GM19372 (cell line): ENCODE data around the gene DNAJB1.

Source experiments
- ATAC-seq: cut with Tn5 transposase; IDR thresholded peaks from one replicate; pipeline ENCODE4 v1.9.1; 2021; ENCODE audit warnings: mild to moderate bottlenecking, low read depth, moderate library complexity; ENCODE audit not compliant: unreplicated experiment

DNAJB1 gene

GRCh38 chr19:14497228-14497921 lies 20.8 kb downstream of the DNAJB1 start:
- no peak for ATAC-seq

DNA sequence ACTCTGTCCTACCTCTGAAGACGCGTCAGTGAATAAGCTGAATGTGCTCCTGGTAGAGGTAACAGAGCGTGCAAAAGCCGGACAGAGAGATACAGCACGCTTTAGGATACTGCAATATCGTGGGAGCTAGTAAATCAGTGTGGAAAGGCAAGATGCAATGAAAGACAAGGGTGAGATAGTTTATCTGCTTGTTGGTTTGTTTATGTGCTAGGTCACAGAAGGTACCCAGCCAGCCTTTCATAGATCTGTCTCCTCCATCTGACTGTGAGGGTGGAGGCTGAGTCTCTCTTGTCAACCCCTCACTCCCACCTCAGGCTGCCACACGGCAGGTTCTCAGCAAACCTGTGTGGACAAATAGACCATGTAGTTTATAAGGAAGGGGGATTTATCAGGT lies 21.4 kb downstream of the DNAJB1 start:
- no peak for ATAC-seq

GRCh38 chr19:14496029-14496833 lies 22.0 kb downstream of the DNAJB1 start, which contains the start of gene GIPC1:
Gene GIPC1, minus strand, starts transcription at chr19:14496127. Its CDS starts 13,151 bp downstream, at chr19:14482976.
- ATAC-seq = peak; percentile 70

GRCh38 chr19:14495672-14496028 lies 22.5 kb downstream of the DNAJB1 start:
- no peak for ATAC-seq

DNA sequence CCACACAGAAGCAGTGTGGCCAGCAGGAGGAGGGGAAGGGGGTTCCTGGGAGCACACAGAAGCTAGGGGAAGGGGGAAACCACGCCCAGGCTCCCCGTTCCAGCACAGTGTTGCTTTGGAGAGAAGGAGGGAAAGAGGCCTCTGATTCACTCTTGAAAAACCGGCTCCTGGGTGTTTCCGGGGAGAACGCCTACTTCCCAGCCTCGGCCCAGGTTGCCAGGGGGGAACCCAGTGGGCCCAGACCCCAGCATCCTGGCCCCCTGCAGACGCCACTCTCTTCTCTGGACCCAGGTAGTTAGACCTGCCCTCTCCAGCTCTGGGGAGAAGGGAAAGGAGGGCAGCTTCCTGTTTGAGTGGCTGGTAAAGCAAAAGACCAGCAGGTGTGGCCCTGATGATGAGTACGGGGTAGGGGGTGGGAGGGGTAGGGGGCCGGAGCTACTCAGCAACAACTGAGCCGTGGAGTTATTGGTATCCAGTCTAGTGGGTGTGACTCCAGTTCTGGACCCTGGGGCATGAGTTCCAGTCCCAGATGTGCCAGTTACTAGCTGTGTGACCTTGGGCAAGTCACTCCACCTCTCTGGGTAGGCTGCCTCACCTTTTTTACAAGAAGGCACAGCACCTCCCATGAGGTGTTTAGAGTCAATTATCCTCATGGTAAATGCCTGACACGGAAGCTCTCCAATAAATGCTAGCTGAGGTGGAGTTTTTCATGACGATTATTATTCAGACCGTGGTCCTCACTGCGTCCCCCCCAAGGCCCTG lies 23.1 kb downstream of the DNAJB1 start:
- no peak for ATAC-seq

GRCh38 chr19:14494411-14494810 lies 23.8 kb downstream of the DNAJB1 start:
- no peak for ATAC-seq

- no peak for ATAC-seq
Observed at GRCh38 chr19:14492756-14493337, 25.4 kb downstream of the DNAJB1 start.

DNA sequence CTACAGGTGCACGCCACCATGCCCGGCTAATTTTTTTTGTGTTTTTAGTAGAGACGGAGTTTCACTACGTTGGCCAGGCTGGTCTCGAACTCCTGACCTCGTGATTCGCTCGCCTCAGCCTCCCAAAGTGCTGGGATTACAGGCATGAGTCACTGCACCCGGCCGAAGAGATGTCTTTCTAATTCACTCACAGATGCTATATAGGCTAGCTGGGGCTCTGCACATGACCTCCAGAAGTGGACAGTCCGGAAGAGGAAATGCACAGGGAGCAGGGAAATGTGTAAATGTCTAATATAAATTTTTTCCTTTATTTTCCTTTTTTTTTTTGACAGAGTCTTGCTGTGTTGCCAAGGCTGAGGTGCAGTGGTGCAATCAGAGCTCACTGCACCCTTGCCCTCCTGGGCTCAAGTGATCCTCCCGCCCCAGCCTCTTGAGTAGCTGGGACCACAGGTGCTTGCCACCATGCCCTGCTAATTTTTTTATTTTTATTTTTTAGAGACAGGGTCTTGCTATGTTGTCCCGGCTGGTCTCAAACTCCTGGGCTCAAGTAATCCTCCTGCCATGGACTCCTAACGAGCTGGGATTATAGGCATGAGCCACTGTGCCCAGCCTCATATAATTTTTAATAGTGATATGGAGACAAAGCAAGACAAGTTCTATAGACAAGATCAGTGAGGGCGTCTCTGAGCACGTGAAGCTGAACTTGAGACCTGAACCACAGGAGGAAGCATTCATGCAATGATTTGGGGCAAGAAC lies 30.6 kb downstream of the DNAJB1 start:
- no peak for ATAC-seq

DNA sequence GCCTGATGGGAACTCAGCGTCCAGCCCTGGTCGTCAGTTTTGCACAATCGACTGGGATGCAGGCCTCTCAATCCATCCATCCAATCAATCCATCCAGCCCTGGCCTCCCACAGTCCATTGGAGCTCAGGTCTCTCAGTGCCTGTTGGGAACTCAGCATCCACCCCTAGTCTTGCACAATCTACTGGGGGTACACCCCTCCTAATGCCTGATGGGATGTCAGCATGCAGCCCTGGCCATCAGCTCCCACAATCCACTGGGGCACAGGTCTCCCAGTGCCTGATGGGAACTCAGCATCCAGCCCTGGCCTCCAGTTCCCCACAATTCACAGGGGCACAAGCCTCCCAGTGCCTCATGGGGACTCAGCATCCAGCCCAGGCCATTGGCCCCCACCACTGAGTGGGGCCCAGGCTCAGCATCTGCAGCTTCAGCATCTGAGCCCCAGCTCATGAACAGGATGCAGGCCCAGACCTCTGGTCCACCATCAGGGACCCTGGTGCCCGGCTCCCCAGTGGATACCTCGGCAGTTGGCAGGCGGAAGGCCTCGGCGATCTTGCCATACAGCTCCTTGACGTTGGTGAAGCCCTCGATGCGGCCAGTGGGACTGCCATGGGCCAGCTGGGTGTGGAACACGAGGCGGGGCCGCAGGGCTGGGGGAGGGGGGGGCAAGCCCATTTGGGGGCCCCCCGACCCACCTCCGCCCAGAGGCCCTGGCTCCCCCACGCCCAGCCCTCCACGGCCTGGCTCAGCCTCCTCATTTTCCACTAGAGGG lies 35.8 kb downstream of the DNAJB1 start:
- no peak for ATAC-seq

DNA sequence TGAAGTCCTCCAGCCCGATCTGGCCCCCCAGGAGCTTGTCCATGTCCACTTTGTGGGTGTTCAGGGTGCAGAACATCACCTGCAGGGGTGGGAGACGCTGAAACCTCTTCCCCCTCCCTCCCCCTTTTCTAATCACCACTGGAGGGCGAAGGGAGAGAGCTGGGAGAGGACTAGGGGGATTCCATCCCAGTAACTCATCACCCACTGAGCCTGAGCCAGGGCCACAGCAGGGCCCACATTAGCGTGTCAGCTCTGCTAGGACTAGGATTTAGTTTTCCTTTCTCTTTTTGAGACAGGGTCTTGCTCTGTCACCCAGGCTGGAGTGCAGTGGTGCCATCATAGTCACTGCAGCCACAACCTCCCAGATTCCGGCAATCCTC lies 37.5 kb downstream of the DNAJB1 start:
- no peak for ATAC-seq

DNA sequence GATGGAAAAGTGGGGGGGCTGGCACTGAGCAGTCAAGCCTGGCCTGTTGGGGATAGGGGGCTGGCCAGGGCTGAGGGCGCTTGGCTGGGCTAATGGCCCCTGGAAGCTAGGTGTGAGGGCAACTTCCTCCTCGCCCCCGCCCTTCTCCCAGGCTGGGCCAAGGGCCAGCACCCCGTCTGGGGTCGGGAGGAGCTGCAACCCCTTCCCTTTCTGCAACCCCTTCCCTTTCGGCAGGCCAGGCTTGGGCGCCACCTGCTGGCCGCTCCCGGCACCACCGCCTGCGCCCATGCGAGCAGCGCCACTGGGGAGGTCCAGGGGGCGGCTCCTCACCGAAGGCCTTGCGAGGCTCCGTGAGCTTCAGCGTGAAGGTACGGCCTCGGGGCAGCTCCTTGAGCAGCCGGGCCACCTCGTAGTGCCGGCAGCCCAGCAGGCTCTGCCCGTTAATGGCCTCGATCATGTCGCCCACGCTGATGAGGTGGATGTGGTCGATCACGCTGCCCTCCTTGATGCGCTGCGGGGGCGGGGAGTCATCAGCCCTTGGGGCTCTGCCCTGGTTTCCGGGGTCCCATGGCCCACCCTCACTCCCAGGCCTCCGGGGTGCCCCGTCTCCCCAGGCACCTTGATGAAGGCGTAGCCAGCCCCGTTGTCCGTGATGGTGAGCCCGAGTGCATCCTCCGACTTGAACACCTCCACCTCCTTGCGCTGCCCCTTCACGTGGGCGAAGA lies 38.1 kb downstream of the DNAJB1 start:
- no peak for ATAC-seq

GRCh38 chr19:14479309-14479974 lies 38.8 kb downstream of the DNAJB1 start:
- no peak for ATAC-seq

DNA sequence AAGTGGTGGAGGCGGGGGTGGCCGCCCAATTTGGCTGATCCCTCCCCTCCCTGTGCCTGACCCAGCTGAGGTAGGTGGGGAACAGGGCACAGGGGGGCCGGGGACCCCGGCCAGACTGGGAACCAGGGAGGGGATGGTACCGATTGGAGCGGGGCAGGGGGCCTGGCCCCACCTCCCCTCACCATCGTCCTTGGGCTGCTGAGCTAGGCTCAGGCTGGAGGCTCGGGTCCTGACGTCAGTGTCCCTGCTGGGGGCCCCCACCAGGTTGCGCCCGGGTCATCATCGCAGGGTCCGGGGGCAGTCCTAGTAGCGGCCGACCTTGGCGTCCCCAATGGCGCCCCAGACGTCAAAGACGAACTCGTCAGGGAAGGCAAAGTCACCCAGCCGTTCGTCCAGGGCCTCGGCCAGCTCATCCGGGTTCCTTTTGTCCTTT lies 40.1 kb downstream of the DNAJB1 start:
- no peak for ATAC-seq

- no peak for ATAC-seq
Observed at GRCh38 chr19:14477418-14478112, 40.6 kb downstream of the DNAJB1 start.

DNA sequence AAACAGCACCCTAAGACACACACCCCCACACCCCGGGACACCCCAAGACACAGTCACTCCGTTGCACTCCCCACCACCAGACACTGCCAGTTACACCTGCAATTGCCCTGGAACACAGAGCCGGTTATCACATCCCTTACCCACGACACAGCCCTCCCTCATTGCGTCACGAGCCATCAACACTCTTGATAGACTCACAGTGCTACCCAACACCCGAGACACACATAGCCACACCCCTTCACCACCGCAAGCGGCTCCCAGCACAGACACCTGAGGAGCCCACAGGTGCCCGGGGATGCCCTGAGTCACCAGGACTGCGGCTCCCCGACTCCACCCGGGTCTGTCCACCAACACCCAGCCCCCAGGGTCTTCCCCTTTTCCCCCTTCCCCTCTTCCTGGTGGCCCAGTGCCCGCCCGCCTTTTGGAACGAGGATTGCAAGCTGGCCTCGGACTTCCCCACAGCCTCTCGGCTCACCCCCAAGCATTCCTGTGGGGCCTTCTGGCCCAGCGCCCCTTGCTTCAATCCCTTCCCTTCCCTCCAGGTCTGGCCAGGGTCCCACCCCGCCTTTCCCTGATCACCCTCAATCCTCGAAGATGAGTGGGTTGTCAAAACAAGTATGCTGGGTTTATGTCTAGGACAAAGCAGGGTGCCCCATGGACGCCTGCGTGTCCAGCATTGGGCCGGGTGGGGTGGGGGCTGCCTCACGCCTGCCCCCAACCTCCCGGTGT lies 41.4 kb downstream of the DNAJB1 start:
- no peak for ATAC-seq

GRCh38 chr19:14476327-14476672 lies 41.9 kb downstream of the DNAJB1 start:
- no peak for ATAC-seq
